Measurements from ENCODE around the gene CRTC2.
A peak's percentile ranks its signal among the peaks of the same experiment; 100 is the strongest.

The CRTC2 gene

DNA sequence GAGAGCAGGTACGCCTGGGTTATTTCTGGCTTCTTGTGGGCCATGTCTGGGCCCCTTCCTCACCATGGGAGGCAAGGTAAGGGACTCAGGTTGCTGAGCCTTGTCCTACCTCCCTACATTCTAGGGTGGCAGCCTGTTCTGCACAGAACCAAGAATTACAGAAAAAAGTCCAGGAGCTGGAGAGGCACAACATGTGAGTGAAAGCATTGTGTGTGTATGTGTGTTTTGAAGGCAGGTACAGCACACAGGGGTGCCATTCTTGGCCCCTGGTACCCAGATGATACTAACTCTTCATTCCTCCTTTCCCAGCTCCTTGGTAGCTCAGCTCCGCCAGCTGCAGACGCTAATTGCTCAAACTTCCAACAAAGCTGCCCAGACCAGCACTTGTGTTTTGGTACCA, 14.7 kb upstream of the CRTC2 start:
- no peak for DNase-seq (ENCODE audit: low spot score)

DNA sequence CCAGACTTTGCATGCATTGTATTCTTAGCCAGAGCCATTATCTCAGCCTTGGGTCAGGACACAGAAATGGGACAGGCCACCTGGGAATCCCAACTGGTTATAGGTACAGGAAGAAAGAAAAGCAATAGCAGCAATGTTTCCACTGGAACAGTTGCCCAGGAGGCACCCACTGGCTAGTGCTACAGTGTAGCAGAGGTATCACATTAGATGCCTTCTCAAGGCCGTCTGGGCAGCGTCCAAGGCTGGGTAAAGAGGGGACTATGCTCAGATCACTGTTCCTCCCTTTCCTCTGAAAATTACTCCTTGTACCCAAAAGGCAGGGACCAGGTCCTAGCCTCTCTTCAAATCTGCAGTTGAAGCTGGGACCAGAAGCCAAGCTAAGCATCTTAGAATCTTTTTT, 11.9 kb upstream of the CRTC2 start:
- no peak for DNase-seq (ENCODE audit: low spot score)

DNA sequence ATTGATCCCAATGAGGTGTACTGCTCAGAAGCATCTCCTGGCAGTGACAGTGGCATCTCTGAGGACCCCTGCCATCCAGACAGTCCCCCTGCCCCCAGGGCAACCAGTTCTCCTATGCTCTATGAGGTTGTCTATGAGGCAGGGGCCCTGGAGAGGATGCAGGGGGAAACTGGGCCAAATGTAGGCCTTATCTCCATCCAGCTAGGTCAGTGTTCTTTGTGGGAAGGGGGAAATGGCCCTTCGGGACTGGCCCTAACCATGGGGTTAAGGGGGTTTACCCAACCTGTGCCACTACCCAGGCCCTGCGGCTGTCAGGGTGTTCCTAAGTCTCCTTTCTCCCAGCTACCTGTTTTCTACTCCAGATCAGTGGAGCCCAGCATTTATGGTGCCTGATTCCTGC, 10.6 kb upstream of the CRTC2 start:
- DNase-seq (ENCODE audit: low spot score): no peak

DNA sequence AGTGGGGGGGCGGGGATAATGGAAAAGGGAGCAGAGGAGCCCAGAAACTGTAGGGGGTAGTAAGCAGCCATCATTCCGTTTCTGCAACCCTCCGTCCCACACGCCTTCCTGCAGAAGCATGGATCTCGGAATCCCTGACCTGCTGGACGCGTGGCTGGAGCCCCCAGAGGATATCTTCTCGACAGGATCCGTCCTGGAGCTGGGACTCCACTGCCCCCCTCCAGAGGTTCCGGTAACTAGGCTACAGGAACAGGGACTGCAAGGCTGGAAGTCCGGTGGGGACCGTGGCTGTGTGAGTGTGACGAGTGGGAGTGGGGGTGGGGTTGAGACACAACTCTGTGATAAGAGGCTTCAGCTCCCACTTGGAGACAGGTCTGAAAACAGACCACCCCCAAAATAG, 10.0 kb upstream of the CRTC2 start:
- no peak for DNase-seq (ENCODE audit: low spot score)

DNA sequence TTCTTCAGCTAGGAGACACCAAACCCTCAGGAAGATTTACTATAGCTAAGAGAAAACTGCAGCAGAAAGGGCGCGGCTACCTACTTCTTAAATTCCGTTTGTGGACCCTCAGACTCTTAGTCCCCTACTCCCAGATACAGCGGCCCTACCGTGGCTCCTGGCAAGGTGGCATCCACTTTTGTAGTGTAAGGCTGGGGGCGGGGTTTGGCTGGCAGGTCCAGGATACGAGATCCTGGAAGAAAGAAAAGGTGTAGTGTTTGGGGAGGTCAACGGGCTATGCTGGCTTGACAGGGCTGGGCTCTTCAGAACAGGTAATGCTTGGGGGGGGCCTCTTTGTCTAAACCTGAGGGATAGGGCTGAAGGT, 9.6 kb upstream of the CRTC2 start:
- DNase-seq (ENCODE audit: low spot score): no peak

DNA sequence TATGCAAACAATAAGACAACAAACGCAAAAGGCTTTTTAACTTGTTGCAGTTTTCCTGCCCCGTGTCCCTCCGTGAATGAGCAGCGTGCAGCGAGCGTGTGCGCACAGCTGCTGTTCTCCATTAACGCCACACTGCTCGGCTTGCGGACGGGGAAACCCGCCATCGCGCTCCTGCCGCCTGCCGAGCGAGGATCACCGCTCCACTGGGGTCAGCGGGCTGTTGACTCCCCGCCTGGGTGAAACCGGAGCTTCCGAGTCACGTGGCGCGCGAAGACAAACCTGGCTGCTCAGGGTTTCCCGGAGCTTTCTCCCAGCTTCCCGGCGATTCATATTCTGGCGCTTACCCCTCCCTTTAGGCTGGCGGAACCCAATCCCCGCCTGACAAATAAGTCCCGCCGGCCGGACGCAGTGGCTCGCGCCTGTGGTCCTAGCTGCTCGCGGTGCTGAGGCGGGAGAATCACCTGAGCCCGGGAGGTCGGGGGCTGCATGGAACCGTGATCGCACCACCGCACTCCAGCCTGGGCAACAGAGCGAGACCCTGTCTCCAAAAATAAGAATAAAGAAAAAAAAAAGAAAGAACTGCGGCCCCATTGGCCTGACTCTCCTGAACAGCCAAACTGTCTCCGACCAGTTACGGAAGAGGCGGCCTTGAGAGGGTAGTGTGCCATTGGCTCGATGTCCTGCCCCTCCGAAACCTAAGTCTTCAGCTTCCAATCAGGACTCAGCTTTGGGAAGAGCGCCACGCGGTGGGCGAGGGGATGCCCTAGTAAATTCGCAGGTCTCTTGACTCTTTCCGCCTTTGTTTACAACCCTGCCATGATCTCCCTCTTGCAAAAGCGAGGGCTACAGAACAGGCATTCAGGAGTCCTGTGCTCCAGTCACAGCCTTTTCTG, 8.9 kb upstream of the CRTC2 start, which contains the start of gene CREB3L4:
Gene CREB3L4 (plus strand): TSS at position 796 of the 893 bp plus-strand sequence. CDS start 624 bp downstream, outside the sequence.
- DNase-seq (ENCODE audit: low spot score): peak; percentile 96

DNA sequence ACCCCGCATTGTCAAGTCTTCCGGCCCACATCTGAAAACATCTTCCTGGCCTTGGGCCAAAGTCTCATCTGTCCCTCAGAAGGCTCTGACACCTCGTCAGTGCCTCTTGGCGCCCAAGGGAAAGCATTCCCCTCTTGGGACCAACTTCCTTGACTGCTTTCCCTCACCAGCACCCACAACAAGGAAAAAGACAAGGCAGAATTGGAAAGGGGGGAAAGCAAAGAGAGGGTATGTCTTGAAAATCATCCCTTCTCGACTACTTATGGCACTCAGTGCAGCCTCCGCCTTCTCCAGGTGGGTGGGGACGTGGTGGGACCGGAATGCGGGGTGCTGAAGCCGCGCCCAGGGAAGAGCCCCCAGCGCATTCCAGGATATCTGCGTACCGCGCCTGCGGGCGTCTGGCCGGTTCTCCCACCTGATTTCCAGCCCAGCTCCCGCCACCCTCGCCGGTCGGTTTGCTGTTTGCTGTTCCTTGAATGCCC, 5.5 kb upstream of the CRTC2 start:
- no peak for DNase-seq (ENCODE audit: low spot score)

DNA sequence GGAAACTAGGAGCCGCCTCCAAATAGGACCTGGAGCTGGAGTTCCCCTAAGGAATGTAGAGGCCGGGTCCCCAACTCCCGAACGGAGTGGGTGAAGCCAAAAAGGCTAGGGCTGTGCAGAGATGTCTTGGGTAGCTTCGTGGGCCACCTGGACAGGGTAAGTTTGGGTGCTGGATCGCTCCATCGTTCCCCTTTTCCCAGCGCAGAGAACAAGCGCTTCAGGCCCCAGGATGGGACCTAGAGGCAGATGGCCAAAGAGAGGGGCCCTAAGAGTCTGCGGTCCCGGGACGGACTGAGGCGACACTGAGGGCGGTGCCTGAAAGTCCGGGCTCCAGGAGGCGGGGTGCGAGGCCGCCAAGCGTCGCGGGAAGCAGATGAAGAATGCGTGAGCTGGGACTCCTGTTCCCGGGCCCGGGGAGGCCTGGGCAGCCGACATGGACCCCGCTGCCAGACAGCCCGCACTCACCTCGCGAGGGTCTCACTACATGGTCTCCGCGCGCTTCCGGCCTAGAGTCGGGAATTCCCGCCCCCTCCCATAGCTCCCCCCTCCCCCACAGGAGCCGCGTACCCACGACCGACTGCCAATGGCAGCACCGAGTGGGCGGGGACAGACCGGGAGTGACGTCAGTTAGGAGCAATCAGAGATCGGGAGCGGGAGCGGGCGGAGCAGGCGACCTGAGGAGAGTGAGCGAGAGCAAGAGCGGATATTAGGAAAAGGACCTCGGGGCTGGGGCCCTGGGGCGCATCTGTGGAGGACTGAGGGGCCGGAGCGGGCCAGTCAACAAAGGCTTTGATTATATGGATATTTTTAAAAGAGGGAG, 4.8 kb upstream of the CRTC2 start, which contains the start of gene SLC39A1:
Gene SLC39A1 (minus strand): TSS at position 508 of the 820 bp plus-strand sequence. CDS start 822 bp downstream, outside the sequence.
- peak; percentile 99 for DNase-seq (ENCODE audit: low spot score)

DNA sequence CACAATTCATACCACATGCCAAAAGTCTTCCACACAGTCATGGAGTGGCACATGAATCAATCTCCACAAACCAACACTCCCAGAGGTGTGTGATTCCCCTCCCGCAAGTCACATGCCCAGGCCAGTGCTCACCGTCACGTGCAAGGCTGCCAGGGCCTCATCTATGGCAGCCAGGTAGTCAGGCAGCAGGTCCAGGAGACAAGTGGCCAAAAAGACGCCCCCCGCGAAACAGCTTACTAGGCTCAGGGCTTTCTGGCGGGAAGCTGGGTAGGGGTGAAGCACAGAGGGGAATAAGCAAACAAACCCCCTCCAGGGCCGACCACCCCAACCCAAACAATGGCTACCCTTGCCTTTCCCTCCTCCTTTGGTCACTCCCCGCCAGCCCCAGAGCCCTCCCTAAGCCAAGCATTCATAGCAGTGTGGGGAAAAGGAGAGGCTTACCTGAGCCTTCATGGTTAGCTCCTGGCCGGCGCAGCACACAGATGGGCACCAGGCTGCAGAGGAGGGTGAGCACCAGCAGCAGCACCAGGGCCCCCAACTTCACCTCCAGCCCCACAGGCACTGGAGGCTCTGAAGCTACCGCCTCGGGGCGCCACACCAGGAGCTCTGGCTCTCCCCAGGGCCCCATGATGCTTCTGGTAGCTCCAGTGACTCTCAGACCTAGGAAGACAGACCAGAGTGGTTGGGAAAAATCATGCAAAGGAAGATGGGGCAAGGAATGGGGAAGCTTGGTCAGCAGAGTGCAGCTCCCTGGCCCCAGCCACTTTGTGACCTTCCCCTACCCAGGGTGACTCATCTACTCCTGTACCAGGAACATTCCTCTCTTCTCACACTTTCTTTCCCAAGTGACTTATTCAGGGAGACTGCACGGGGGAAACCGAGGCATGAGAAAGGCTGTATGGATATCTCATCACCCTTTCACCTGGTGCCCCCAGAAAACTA, 3.9 kb upstream of the CRTC2 start:
- peak; percentile 74 for DNase-seq (ENCODE audit: low spot score)

DNA sequence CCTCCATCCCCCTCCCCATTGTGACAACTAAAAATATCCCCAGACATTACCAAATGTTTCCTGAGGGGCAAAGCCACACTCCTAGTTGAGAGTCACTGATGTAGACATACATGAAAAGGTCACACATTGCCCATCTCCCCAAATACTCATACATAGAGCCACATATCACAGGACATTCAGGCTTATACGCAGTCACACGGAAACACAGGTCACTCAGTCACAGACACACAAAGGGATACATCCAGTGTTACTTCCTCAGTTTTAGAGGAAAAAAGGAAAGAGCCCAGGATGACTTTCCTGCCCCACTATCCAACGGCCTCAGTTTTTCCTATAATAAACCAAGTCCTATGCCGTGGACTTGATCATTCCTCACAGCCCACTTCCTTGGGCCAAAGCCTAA, 3.0 kb upstream of the CRTC2 start:
- DNase-seq (ENCODE audit: low spot score): no peak

DNA sequence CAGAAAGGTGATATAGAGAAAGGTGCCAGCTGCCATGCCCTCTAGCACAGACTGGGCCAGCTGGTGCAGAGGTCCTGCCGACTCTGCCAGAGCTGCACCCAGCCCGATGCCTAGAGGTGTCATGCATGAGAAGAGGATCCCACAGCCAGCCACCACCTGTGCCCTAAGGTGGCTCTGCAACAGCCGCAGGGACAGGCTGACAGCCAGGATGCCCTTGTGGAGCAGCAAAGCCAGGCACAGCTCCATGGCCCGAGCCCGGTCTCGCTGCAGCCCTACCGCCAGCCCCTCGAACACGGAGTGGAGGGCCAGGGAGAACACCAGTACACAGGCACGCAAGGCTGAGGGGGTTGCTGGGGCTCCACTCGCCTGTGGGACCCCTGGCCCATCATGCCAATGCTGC, 1.8 kb upstream of the CRTC2 start:
- DNase-seq (ENCODE audit: low spot score): no peak

DNA sequence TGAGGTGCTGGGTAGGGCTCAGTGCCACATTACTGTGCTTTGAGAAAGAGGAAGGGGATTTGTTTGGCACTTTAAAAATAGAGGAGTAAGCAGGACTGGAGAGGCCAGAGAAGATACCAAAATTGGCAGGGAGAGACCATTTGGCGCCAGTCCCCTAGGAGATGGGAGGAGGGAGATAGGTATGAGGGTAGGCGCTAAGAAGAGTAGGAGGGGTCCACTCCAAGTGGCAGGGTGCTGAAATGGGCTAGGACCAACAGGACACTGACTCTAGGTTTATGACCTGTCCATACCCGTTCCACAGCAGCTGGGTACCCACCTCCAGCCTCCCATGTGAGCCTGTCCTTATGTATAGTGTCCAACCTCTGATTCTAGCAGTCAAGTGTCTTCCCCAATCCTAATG, 1.0 kb upstream of the CRTC2 start:
- no peak for DNase-seq (ENCODE audit: low spot score)

DNA sequence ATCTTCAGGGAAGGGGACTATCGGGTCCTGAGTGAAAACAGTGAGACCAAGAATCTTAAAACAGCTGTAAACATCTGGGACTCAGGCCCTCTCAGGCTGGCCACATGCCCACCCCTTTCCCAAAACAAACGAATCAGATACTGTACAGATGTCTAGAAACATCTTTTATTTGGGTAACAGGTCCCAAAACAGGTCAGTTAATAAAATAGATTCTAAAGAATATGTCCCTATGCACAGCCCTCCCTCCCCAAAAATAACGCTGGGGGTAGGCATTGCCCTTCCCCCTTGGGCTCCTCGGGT, 499 bp upstream of the CRTC2 start:
- no peak for DNase-seq (ENCODE audit: low spot score)

DNA sequence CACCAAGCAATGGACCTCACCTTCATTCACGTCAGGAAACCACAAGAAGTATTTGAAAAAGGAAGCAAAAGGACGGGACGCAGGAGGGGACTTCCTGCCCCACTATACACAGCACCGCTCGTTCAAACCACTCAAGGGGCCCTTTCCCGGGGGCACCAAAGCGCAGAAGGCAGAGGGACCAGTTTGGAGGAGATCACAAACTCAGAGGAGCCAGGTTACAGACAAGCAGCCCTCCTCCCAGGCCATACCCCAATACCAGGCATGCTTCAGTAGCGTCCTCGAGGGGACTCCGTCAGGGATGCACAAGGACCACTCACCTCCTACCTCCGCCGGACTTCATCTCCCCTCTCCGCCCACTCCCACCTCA, 685 bp downstream of the CRTC2 start:
- DNase-seq (ENCODE audit: low spot score): no peak

DNA sequence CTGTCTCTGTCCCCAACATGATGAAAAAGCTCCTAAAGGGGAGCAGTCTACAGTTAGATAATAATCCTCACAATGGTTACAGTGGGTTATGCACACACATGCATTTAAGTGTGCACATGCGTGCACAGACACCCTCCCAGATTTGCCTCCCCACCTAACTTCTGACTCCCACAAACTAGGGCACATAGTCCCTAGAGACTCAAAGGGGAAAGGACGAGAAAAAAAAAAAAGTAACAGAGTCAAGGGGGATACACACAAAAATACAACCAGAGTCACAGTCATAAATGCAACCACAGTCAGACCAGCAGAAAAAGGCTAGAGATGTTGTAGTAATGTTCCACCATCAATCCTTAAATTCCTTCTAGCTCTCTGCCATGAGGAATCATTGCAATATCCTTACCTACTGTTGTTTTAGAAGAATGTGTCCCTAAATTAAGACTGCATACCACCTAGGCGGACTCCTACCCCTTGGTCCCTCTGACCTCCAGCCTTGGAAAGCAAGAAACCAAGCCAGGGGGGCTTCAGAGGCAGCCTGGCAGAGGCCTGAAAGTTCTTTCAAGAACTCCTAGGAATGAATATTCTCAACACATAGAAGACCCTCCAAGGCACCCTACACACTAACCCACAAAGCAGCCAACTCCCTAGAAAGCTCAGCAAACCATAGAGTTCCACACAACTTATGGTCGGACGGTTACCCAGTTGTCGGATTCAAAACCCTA, 1.3 kb downstream of the CRTC2 start:
- no peak for DNase-seq (ENCODE audit: low spot score)

DNA sequence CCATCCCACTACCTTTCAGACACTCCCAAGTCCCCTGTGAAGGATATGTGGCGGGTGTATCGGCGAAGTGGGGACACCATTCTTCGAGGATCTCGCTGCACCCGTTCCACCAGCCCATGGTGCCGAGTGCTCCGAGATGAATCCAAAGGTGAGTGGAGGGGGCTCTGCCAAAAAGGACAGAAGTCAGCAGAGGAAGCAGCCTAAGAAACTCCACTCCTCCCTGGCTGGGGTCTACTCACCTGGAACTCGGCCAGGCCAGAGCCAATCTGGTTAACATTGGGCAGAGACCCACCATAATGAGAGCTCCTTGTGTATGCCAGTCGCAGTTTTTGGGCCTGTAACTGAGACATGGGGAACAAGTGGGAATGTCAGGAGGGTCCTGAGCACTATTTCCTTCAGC, 3.6 kb downstream of the CRTC2 start:
- DNase-seq (ENCODE audit: low spot score): no peak

DNA sequence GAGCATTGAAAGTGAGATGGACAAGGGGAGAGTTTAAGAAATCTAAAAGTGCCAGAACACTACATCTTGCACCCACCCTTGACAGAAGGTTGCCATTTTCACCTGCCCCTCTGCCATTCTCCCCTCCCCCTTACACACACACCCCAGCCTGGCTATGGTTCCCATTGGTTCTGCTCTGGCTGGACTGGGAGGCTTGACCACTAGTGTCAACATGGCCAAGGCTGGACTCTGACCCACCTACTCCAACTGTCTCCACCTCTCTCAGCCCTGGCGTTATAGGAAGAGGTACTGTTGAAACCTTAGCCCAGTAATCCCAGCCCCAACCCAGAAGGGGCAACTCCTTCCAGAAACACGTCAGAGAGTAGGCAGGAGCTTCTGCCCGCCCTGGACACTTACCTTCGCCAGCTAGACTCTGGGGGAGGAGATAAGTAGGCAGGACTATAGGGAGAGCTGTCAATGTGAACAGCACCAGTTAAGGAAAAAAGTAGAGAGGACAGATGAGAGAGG, 4.5 kb downstream of the CRTC2 start:
- DNase-seq (ENCODE audit: low spot score): no peak

DNA sequence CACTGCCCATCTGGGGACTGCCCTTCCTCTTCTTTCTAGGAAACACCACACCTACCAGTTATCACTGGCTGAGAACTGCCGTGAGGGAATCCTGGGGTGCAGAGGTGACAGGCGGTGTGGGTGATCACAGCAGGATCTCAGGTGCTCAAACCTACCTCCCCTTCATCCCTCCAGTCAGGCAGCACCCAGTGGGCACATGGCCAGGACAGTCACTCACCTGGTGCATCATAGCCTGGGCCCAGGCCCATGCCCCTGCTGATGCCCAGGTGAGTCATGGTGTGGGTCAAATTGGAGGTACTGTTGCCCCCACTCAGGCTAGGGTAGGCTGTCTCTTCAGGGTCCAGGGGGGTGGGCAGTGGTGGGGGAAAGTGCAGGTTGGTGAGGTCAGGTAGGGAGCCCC, 6.6 kb downstream of the CRTC2 start:
- DNase-seq (ENCODE audit: low spot score): no peak

DNA sequence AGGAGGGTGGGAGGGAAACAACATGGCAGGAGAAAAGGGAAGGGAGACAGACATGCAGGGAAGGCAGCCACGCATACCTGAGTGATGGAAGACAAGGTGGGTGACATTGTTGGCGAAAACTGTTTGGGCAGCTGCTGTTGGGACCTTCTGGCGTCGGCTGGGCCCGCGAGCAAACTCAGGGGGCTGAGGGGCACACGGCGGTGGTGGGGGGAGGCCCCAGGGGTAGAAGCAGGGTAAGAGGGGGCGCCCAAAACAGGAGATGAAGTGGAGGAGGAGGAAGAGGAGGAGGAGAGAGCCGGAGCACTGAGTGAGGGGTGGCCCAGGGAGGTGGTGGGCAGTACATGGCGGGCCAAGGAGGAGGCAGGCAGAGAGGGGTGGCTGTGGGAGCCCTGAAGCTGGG, 7.2 kb downstream of the CRTC2 start:
- DNase-seq (ENCODE audit: low spot score): no peak

DNA sequence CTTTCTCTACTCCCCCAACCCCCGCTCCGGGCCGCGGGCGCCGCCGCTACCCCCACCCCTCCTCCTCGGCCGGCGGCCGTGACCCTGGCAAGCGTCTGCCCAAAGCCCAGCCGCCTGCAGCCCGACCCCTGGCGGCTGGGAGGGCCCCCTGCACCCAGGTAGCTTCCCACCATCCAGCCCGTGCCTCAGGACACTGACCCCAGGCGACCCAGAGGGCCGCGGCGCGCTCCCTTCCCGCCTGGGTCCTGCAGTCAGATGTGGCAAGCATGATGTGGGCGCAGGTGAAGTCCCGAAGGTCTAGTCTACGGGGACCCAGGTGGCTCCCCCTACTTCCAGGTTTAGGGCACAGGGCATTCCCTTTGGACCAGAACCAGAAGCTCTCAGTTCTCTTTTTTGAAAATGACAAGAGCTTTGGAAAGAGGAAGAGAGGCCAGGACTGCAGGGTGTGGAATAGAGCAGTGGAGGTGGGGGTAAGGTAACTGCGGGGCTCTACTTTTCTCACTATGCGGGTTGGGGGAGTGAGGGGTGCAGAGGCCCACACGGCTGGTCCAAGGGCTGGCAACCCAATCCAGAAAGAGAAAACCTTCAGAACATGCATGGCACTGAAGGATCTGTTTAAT, 11.7 kb downstream of the CRTC2 start, which contains the start of gene DENND4B:
Gene DENND4B (minus strand): TSS at position 97 of the 620 bp plus-strand sequence. CDS start 2,344 bp downstream, outside the sequence.
- DNase-seq (ENCODE audit: low spot score): peak; percentile 98

All from hepatic stellate cell (primary cell).